Stomach (tissue), 9 donors: ENCODE data around the gene TMEM72. TPM values are rescaled to one million over a fixed set of nuclear protein-coding genes. Genes with fewer than 3 reads are reported as not detected.

ENCODE experiments used
- DNase-seq, 2 donors: peaks; one replicate each; pipeline versions ENCODE4 v3.0.0 to v3.0.0-alpha.2; 2013 to 2019
- H3K27ac ChIP-seq, 5 donors: fragments of 200-600 bp in 4 of 5; sonication (generic) in 4 of 5; one replicate each; pipeline ENCODE4 v1.5.1; 2013 to 2019; ENCODE audit warnings: mild to moderate bottlenecking in 1 of 5, moderate library complexity in 1 of 5
- H3K27me3 ChIP-seq, 3 donors: fragments of 200-600 bp; sonication (generic); one replicate each; pipeline ENCODE4 v1.5.1; 2017 to 2019; ENCODE audit warnings: mixed run types in 1 of 3
- H3K36me3 ChIP-seq, 4 donors: fragments of 200-600 bp; sonication (generic); 1 replicate in 3 of 4; 2 replicates in 1 of 4; pipeline ENCODE4 v1.5.1; 2016 to 2019
- H3K4me1 ChIP-seq, 4 donors: fragments of 200-600 bp; sonication (generic); one replicate each; pipeline ENCODE4 v1.5.1; 2016 to 2019
- H3K4me3 ChIP-seq, 4 donors: fragments of 200-600 bp; sonication (generic) in 3 of 4; one replicate each; pipeline ENCODE4 v1.5.1; 2016 to 2019; ENCODE audit warnings: mild to moderate bottlenecking in 1 of 4
- H3K9me3 ChIP-seq, 4 donors: fragments of 200-600 bp; sonication (generic); one replicate each; pipeline ENCODE4 v1.5.1; 2016 to 2019
- CTCF ChIP-seq, 7 experiments: fragments of 450-650 bp in 4 of 7; fragments of 200-600 bp in 3 of 7; sonication (generic) in 3 of 7; IDR thresholded peaks; one replicate each; pipeline ENCODE4 v1.5.1; 2016 to 2019; ENCODE audit warnings: antibody characterized with exemption in 7 of 7, control low read depth in 2 of 7, mild to moderate bottlenecking in 1 of 7
- EP300 ChIP-seq: sonication (generic); formaldehyde crosslinking; IDR thresholded peaks from one replicate; pipeline ENCODE4 v1.6.1; 2017; ENCODE audit warnings: antibody characterized with exemption
- POLR2A ChIP-seq, 4 donors: fragments of 450-650 bp; IDR thresholded peaks; one replicate each; pipeline ENCODE4 v1.6.1; 2016; ENCODE audit warnings: antibody characterized with exemption in 4 of 4, control low read depth in 2 of 4, mild to moderate bottlenecking in 1 of 4, moderate library complexity in 1 of 4
- POLR2AphosphoS5 ChIP-seq, 3 donors: sonication (generic); formaldehyde crosslinking; IDR thresholded peaks; one replicate each; pipeline ENCODE4 v1.6.1; 2016; ENCODE audit warnings: antibody characterized with exemption in 3 of 3
- WGBS, 5 donors: extraction: QIAGEN DNeasy Blood & Tissue Kit in 3 of 5; methylation state at CpG; one replicate each; pipeline versions ENCODE4 v1.1.5 to v1.1.7; 2013 to 2018; 5-methylcytosine and 5-hydroxymethylcytosine counted together
- intact Hi-C: fragments of 100-400 bp; cut with DNase I; formaldehyde crosslinking; loops from one replicate; pipeline ENCODE4 v1.15.1; 2023; ENCODE audit warnings: low total_unique reads
- polyA plus RNA-seq, 3 donors: library from polyadenylated mRNA; stranded (reverse); fragments of 200-250 nt; gene quantifications; one replicate each; pipeline ENCODE4 v1.2.3, GENCODE V29; 2013
- total RNA-seq, 5 donors: library from RNA; depleted of rRNA; stranded (reverse); fragments of >200 nt; gene quantifications; one replicate each; pipeline versions ENCODE4 v1.1.0 to v1.2.3, GENCODE V29; 2014 to 2016
- donor health status: healthy with polysubstance abuse.
- donor health status: Bipolar disorder and iron deficiency.
- donor health status: healthy.

Gene TMEM72
- total and polyA plus RNA-seq, 8 donors, result 0.13 to 30.4 (median 1.3) TPM; not detected in 5

GRCh38 chr10:44921506-44921905 lies 10.4 kb downstream of the TMEM72 start:
- intact Hi-C loops, result no loop called here
- WGBS, 5 donors, result 91 to 99% (median 95%) methylated on average over 2 to 3 of the region's 3 CpGs
- no peak for TF ChIP-seq POLR2A (IDR thresholded peaks at IDR 0.05)
- TF ChIP-seq CTCF (IDR thresholded peaks at IDR 0.05), result no peak
- no peak for TF ChIP-seq EP300
- TF ChIP-seq POLR2AphosphoS5 (IDR thresholded peaks at IDR 0.05), result no peak
- Histone ChIP-seq H3K27me3 (no peaks in the 10 kb centered on the region), H3K9me3 (no peaks in the 10 kb centered on the region), H3K4me3 (no peak overlapping the region), H3K27ac (no peak overlapping the region), H3K36me3 (no peaks in the 10 kb centered on the region), H3K4me1 (no peaks in the 10 kb centered on the region)
- no peak for DNase-seq

GRCh38 chr10:44922021-44922420 lies 10.9 kb downstream of the TMEM72 start:
- no peaks in the 10 kb centered on the region for H3K36me3 ChIP-seq
- TF ChIP-seq POLR2AphosphoS5 (IDR thresholded peaks at IDR 0.05) (no peak), POLR2A (IDR thresholded peaks at IDR 0.05) (no peak), EP300 (no peak), CTCF (IDR thresholded peaks at IDR 0.05) (no peak)
- H3K27ac ChIP-seq, result no peak overlapping the region
- DNase-seq, result no peak
- intact Hi-C loops, result no loop called here
- H3K27me3 ChIP-seq, result no peaks in the 10 kb centered on the region
- H3K9me3 ChIP-seq, result no peaks in the 10 kb centered on the region
- H3K4me3 ChIP-seq, result no peak overlapping the region
- 72 to 84% (median 78%) methylated on average over 5 of the region's 5 CpGs for WGBS, 5 donors
- no peaks in the 10 kb centered on the region for H3K4me1 ChIP-seq

GRCh38 chr10:44922796-44923545 lies 11.8 kb downstream of the TMEM72 start:
- intact Hi-C loops, result no loop called here
- Histone ChIP-seq H3K4me1 (no peaks in the 10 kb centered on the region), H3K27me3 (no peaks in the 10 kb centered on the region), H3K4me3 (no peak overlapping the region), H3K9me3 (no peaks in the 10 kb centered on the region), H3K36me3 (no peaks in the 10 kb centered on the region), H3K27ac (no peak overlapping the region)
- DNase-seq, result no peak
- TF ChIP-seq EP300, result no peak
- no peak for TF ChIP-seq POLR2AphosphoS5 (IDR thresholded peaks at IDR 0.05)
- TF ChIP-seq POLR2A (IDR thresholded peaks at IDR 0.05), result no peak
- no peak for TF ChIP-seq CTCF (IDR thresholded peaks at IDR 0.05)
- WGBS, 5 donors, result 67 to 81% (median 72%) methylated on average over 7 of the region's 7 CpGs

GRCh38 chr10:44923611-44924010 lies 12.5 kb downstream of the TMEM72 start:
- no peak for TF ChIP-seq POLR2A (IDR thresholded peaks at IDR 0.05)
- no peak for TF ChIP-seq POLR2AphosphoS5 (IDR thresholded peaks at IDR 0.05)
- TF ChIP-seq EP300, result no peak
- TF ChIP-seq CTCF (IDR thresholded peaks at IDR 0.05), result no peak
- 87 to 95% (median 92%) methylated on average over 3 of the region's 3 CpGs for WGBS, 5 donors
- H3K27me3 ChIP-seq, result no peaks in the 10 kb centered on the region
- H3K4me1 ChIP-seq, result no peaks in the 10 kb centered on the region
- no peak for DNase-seq
- intact Hi-C loops, result no loop called here
- H3K27ac ChIP-seq, result no peak overlapping the region
- H3K9me3 ChIP-seq, result no peaks in the 10 kb centered on the region
- H3K4me3 ChIP-seq, result no peak overlapping the region
- H3K36me3 ChIP-seq, result no peaks in the 10 kb centered on the region
